Measurements from ENCODE around the gene OR52J3.

DNA sequence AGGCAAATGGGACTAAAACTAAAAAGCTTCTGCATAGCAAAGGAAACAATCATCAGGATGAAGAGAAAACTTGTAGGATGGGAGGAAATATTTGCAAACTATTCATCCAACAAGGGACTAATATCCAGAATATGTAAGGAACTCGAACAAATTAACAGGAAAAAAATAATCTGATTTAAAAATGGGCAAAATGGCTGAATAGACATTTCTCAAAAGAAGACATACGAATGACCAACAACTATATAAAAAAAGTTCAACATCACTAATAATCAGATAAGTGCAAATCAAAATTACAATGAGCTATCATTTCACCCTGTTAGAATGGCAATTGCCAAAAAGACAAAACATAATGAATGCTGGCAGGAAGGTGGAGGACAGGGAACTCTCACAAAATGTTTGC, 35.1 kb downstream of the OR52J3 start:
- TF ChIP-seq, protein P1, sequence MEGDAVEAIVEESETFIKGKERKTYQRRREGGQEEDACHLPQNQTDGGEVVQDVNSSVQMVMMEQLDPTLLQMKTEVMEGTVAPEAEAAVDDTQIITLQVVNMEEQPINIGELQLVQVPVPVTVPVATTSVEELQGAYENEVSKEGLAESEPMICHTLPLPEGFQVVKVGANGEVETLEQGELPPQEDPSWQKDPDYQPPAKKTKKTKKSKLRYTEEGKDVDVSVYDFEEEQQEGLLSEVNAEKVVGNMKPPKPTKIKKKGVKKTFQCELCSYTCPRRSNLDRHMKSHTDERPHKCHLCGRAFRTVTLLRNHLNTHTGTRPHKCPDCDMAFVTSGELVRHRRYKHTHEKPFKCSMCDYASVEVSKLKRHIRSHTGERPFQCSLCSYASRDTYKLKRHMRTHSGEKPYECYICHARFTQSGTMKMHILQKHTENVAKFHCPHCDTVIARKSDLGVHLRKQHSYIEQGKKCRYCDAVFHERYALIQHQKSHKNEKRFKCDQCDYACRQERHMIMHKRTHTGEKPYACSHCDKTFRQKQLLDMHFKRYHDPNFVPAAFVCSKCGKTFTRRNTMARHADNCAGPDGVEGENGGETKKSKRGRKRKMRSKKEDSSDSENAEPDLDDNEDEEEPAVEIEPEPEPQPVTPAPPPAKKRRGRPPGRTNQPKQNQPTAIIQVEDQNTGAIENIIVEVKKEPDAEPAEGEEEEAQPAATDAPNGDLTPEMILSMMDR (conservative IDR thresholded peaks at IDR 0.05; ENCODE audit: low read length), result no peak
- no peak for TF ChIP-seq EZH2phosphoT487 (IDR thresholded peaks at IDR 0.05; ENCODE audit: borderline replicate concordance)

All from Loucy (cell line).